ENCODE results near the gene ETV1. TPM values are rescaled to one million over a fixed set of nuclear protein-coding genes. Genes with fewer than 3 reads are reported as not detected.

ETV1 gene
- total RNA-seq, 6 donors from 2014 or later = 33.2 to 74.6 (median 50.2) TPM

DNA sequence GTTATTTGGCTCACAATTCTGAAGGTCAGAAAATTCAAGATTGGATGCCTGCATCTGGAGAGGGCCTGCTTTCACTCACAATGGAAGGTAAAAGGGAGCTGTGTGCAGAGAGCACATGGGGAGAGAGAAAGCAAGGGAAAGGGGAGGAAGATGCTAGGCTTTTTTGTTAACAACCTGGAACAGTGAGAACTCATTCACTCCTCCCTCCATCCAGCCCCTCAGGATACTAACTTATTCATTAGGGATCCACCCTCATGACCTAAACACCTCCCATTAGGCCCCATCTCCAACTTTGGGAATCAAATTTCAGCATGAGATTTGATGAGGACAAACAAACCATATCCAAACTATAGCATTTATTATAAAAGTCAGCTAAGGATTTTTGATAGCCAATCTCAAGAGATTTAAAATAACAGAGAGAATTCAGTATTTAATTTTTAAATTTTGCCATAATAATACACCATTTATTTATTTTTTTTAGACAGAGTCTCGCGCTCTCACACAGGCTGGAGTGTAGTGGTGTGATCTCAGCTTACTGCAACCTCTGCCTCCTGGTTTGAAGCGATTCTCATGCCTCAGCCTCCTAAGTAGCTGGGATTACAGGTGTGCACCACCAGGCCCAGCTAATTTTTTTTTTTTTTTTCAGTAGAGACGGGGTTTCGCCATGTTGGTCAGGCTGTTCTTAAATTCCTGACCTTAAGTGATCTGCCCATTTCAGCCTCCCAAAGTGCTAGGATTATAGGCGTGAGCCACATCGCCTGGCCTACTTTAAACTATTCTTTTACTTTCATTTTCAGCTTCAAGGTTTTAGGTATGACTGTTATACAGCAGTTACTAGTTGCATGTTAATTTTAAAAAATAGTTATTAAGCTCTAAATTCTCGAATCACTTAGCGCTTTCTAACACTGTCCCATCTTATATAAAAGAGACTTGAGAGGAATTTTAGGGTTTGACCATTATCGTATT is 20.3 kb upstream of the ETV1 start:
- ATAC-seq (ENCODE audit: low FRiP score in 2 of 2) (no peak), DNase-seq (no peak)
- H3K4me3 ChIP-seq = no peak overlapping the region
- no peaks in the 10 kb centered on the region for H3K27me3 ChIP-seq
- no peaks in the 10 kb centered on the region for H3K9me3 ChIP-seq
- TF ChIP-seq POLR2A (IDR thresholded peaks at IDR 0.05) (no peak), EP300 (IDR thresholded peaks at IDR 0.05) (no peak), POLR2AphosphoS5 (IDR thresholded peaks at IDR 0.05) (no peak)
- TF ChIP-seq, protein P1, sequence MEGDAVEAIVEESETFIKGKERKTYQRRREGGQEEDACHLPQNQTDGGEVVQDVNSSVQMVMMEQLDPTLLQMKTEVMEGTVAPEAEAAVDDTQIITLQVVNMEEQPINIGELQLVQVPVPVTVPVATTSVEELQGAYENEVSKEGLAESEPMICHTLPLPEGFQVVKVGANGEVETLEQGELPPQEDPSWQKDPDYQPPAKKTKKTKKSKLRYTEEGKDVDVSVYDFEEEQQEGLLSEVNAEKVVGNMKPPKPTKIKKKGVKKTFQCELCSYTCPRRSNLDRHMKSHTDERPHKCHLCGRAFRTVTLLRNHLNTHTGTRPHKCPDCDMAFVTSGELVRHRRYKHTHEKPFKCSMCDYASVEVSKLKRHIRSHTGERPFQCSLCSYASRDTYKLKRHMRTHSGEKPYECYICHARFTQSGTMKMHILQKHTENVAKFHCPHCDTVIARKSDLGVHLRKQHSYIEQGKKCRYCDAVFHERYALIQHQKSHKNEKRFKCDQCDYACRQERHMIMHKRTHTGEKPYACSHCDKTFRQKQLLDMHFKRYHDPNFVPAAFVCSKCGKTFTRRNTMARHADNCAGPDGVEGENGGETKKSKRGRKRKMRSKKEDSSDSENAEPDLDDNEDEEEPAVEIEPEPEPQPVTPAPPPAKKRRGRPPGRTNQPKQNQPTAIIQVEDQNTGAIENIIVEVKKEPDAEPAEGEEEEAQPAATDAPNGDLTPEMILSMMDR (IDR thresholded peaks at IDR 0.05) = no peak
- H3K4me1 ChIP-seq = no peaks in the 10 kb centered on the region
- no peak overlapping the region for H3K27ac ChIP-seq
- WGBS, 2 donors = 88 to 93% methylated on average over 10 of the region's 10 CpGs
- no peaks in the 10 kb centered on the region for H3K36me3 ChIP-seq

DNA sequence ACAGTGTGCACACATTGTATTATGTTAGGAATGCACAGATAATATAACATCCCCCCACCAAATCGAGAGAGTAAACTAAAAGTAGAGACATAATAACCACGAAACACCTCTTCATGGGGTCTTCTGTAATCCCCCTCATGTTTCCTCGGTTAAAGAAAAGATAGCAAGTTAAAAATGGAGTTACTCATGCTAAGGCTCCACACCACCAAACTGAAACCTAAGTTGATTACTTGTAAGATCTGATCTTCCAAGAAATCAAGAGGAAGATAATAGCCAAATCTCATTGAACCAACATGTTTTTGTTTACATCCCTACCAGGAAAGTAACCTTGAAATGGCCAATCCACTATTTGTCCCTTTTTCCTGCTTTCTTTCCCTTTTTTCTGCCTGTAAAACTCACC is 11.7 kb upstream of the ETV1 start:
- 77 to 84% methylated on average over 3 of the region's 3 CpGs for WGBS, 2 donors
- TF ChIP-seq POLR2A (IDR thresholded peaks at IDR 0.05) (no peak), EP300 (IDR thresholded peaks at IDR 0.05) (no peak), POLR2AphosphoS5 (IDR thresholded peaks at IDR 0.05) (no peak)
- no peaks in the 10 kb centered on the region for H3K4me1 ChIP-seq
- DNase-seq (no peak), ATAC-seq (ENCODE audit: low FRiP score in 2 of 2) (no peak)
- no peaks in the 10 kb centered on the region for H3K9me3 ChIP-seq
- H3K36me3 ChIP-seq = no peaks in the 10 kb centered on the region
- H3K27me3 ChIP-seq = no peaks in the 10 kb centered on the region
- H3K27ac ChIP-seq = no peak overlapping the region
- no peak overlapping the region for H3K4me3 ChIP-seq

DNA sequence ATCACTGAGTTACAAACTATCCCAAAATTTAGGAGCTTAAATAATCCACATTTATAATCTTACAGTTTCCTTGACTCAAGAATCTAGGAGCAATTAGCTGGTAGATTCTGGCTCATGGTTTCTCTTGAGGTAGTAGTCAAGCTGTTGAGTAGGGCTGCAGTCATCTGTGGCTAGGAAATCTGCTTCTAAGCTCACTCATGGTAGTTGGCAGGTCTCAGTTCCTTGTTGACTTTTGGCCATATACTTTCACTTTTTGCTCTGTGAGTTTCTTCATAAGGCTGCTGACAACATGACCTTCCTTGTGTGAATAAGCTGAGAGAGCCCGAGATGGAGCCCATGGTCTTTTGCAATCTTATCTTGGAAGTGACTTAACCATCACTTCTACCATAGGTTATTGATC is 10.8 kb upstream of the ETV1 start:
- Histone ChIP-seq H3K27me3 (no peaks in the 10 kb centered on the region), H3K4me3 (no peak overlapping the region), H3K9me3 (no peaks in the 10 kb centered on the region), H3K27ac (no peak overlapping the region), H3K36me3 (no peaks in the 10 kb centered on the region), H3K4me1 (no peaks in the 10 kb centered on the region)
- TF ChIP-seq, protein P1 (IDR thresholded peaks at IDR 0.05) = no peak
- TF ChIP-seq POLR2AphosphoS5 (IDR thresholded peaks at IDR 0.05) = no peak
- no peak for TF ChIP-seq EP300 (IDR thresholded peaks at IDR 0.05)
- no peak for TF ChIP-seq POLR2A (IDR thresholded peaks at IDR 0.05)
- WGBS, 2 donors = 55 to 71% methylated on average over 1 of the region's 1 CpG
- no peak for DNase-seq
- no peak for ATAC-seq (ENCODE audit: low FRiP score in 2 of 2)

- DNase-seq (no peak), ATAC-seq (ENCODE audit: low FRiP score in 2 of 2) (no peak)
- 86 to 91% methylated on average over 5 of the region's 5 CpGs for WGBS, 2 donors
- Histone ChIP-seq H3K36me3 (no peaks in the 10 kb centered on the region), H3K4me3 (no peak overlapping the region), H3K4me1 (no peaks in the 10 kb centered on the region), H3K27me3 (no peaks in the 10 kb centered on the region), H3K9me3 (no peaks in the 10 kb centered on the region), H3K27ac (no peak overlapping the region)
- TF ChIP-seq EP300 (IDR thresholded peaks at IDR 0.05) = no peak
- no peak for TF ChIP-seq POLR2A (IDR thresholded peaks at IDR 0.05)
- TF ChIP-seq POLR2AphosphoS5 (IDR thresholded peaks at IDR 0.05) = no peak
- TF ChIP-seq, protein P1 (IDR thresholded peaks at IDR 0.05) = no peak
These were observed 9.4 kb upstream of the ETV1 start for GRCh38 chr7:13998866-13999265.

DNA sequence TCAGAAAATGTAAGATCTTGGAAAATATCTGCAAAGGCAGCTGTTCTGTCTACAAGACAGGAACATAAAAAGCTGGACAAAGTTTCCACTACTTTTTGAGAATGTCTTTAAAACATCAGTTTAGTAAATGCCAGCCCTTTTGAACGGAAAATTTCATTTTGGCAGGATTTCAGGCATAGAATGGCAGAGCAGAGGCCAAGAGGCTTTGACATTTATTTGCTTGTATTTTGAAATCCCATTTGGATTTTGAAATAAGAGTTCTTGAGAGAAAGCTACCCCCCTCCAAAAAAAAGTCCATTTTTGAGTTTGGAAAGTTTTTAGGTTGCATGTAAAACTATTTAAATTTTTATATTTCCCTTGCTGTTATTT is 3.1 kb upstream of the ETV1 start:
- no peak for DNase-seq
- no peaks in the 10 kb centered on the region for H3K36me3 ChIP-seq
- H3K27me3 ChIP-seq = no peaks in the 10 kb centered on the region
- peak overlapping the region in 2 of 4 donors; percentile 57 to 64 for H3K4me3 ChIP-seq
- TF ChIP-seq POLR2A (IDR thresholded peaks at IDR 0.05) = no peak
- TF ChIP-seq EP300 (IDR thresholded peaks at IDR 0.05) = peak in 1 of 4 donors; percentile 3
- H3K9me3 ChIP-seq = no peaks in the 10 kb centered on the region
- peaks cover 0 to 5% (median 4%) of the 10 kb centered on the region in 4 donors for H3K4me1 ChIP-seq
- ATAC-seq (ENCODE audit: low FRiP score in 2 of 2) = no peak
- peak overlapping the region; percentile 78 to 87 (median 83) for H3K27ac ChIP-seq
- WGBS, 2 donors = 62 to 68% methylated on average over 1 of the region's 1 CpG

Measured in upper lobe of left lung (tissue), 6 donors.